SIG-M5 treated with dmso at 0.1 percent for 504 hours (cell line): ENCODE data around the gene PEX11G.
"Not testable (repeated sequence)": the region's sequence is repeated elsewhere in the genome, so short reads cannot be mapped to it uniquely, and the experiment has no call there.

Experiments
- DNase-seq: peaks from one replicate; lab custom pipeline; 2025; ENCODE audit not compliant: unreplicated experiment; lab: John Stamatoyannopoulos, UW

PEX11G gene

GRCh38 chr19:7441468-7442146 lies 47.2 kb downstream of the PEX11G start:
- no peak for DNase-seq

- DNase-seq, result no peak
These were observed 48.5 kb downstream of the PEX11G start for GRCh38 chr19:7440188-7440975.

- DNase-seq, result no peak
These were observed 53.2 kb downstream of the PEX11G start for GRCh38 chr19:7435586-7435985.

GRCh38 chr19:7434391-7434790 lies 54.4 kb downstream of the PEX11G start:
- no peak for DNase-seq

GRCh38 chr19:7433456-7433855 lies 55.4 kb downstream of the PEX11G start:
- not testable (repeated sequence) for DNase-seq

GRCh38 chr19:7429638-7430282 lies 59.1 kb downstream of the PEX11G start:
- no peak for DNase-seq

- no peak for DNase-seq
These were observed 60.2 kb downstream of the PEX11G start for GRCh38 chr19:7428651-7429113.

- DNase-seq, result no peak
These were observed 60.9 kb downstream of the PEX11G start for GRCh38 chr19:7427944-7428343.

GRCh38 chr19:7426986-7427385 lies 61.8 kb downstream of the PEX11G start:
- DNase-seq, result no peak
